Raji (cell line): Measurements from ENCODE around the gene MEDAG.

Experiments used
- POLR2A ChIP-seq: IDR thresholded peaks from 2 replicates; pipeline ENCODE4 v1.6.1; 2011; ENCODE audit warnings: low read depth, low read length, control low read depth; ENCODE audit not compliant: insufficient read depth

MEDAG gene

DNA sequence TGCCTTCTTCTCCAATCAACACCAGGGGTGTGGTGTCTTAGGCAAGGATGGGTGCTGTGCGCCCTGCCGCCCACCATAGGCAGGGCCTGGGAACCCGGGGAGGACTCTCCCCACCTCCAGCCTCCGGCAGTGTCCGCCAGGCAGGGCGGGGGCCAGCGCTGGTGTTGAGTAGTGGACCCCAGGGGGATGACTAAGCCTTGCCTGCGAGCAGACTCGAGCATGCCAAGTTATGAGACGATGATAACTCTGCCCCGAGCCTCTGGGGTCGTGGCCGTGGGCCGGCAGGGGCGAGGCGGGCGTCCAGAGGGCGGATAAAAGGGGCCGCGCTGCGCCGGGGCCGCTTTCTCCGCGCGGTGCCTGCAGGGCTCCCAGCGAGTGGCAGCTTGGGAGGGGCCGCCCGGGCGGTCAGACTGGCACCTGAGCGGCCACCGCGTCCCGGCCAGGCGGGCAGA is at the start of gene MEDAG:
Gene MEDAG, plus strand, starts transcription at position 340 of the 452 bp plus-strand sequence. CDS start 245 bp downstream, outside the sequence.
- TF ChIP-seq POLR2A, result no peak

DNA sequence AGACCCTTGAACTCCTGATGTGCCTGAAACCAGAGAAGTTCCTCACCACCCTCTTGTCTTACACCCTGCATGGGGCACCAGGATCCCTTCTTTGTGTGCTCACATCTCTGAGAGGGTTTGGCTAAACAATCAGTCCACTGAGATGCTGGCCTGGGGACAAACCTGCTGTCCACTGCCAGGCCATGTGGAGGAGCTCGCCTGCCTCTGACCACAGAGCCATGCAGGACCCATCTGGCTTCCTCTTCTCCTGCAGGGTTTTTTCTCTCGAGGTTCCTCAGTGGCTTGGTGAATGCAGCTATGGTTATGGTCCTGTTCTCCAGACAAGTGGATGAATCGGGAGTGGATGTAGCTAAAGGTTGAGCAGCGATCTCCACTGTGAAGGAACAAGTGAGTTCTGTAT is 49.1 kb upstream of the MEDAG start:
- no peak for TF ChIP-seq POLR2A

GRCh38 chr13:30857636-30858035 is 48.4 kb upstream of the MEDAG start:
- TF ChIP-seq POLR2A, result no peak

DNA sequence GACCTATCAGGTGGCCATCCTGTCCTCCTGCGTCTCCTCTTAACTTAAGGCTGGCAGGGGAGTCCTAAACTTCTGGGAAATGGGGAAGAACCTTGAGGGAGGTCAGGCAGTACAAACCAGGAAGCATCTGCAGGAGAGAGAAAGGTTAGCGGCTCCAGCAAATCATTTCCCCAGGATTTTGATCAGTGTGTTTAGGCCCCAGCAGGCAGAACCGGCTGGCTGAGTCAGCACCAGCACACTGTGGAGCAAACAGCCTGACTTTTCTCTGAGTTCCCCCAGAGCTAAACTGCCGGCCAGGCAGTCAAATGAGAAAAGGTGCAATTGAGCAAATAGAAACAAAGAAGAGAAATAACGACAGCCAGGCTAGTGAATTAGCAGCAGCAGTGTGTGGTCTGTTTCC is 46.7 kb upstream of the MEDAG start:
- no peak for TF ChIP-seq POLR2A

DNA sequence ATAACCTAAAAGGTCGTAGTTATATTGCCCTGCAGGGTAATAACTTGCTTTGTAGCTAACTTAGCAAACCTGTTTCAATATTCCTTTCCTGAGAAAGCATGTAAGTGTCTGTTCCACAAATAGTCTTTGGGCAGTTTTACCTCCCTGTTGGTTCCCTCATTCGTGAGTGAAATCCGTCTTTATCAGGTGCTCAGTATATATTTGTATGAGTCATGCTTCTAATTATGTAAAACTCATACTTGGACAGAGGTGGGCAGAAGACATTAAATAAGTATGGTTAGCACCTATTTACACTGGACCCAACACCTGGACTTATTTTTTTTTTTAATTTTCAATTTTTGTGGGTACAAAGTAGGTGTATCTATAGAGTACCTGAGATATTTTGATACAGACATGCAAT is 44.9 kb upstream of the MEDAG start:
- TF ChIP-seq POLR2A, result no peak

GRCh38 chr13:30861836-30862467 is 44.1 kb upstream of the MEDAG start:
- no peak for TF ChIP-seq POLR2A

GRCh38 chr13:30862707-30863106 is 43.4 kb upstream of the MEDAG start:
- TF ChIP-seq POLR2A, result no peak

DNA sequence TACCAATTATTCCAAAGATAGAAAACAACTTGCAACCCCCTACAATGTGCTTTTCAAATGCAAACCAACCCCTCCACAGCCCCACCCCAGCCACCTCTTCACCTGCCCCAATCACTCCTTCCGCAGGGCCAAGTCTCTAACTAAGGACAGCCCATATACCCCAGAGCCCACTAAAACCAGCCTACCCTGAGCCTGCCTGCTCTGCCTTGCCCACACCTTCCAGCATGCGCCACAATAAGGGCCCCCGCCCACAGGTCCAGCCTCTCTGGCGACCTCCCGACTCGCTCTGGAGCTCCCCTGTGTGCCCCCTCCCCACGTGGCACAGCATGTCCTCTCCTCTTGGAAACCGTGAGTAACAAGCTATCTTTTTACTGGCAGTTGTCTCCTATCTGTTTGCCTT is 42.8 kb upstream of the MEDAG start:
- TF ChIP-seq POLR2A, result no peak

DNA sequence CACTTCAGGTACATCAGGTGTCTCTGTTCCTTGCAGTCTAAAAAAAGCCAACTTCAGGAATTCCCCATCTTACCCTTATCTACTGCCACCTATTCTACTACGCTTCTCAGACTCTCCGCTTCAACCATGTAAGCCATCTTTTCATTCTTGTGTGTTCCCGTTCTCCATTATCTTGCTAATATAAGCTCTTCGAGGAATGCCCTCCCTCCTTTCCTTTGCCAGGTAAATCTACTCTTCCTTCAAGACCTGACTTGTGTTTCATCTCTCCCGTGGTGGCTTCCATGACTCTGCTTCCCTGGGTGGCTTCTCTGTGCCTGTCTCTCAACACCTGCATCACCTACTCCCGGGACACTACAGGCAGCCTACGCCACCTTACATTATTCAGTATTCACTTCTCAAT is 42.3 kb upstream of the MEDAG start:
- no peak for TF ChIP-seq POLR2A

- TF ChIP-seq POLR2A, result no peak
Measured at GRCh38 chr13:30864433-30865122, 41.5 kb upstream of the MEDAG start.

GRCh38 chr13:30865123-30866049 is 40.7 kb upstream of the MEDAG start:
- TF ChIP-seq POLR2A, result no peak

DNA sequence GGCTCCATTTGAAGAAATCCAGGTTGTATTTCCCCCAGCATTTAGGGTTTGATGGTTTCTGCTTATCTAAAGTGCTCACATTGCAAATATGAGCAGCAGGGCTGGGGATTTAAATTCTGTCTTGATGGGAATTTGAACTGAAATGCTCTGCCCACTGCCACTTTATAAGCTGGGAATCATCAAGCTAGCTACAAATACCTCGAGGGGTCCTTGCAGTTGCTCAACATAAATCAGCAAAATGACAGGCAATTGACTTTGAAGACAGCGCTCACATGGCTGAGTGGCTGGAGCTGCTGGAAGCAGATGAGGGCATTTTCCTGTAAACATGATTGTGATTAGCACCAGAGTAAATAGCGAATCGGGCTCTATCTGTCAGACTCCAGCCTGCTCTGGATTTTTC is 39.4 kb upstream of the MEDAG start:
- no peak for TF ChIP-seq POLR2A

GRCh38 chr13:30867089-30867669 is 38.9 kb upstream of the MEDAG start:
- no peak for TF ChIP-seq POLR2A

GRCh38 chr13:30868799-30869470 is 37.1 kb upstream of the MEDAG start:
- TF ChIP-seq POLR2A, result no peak

- no peak for TF ChIP-seq POLR2A
Measured at GRCh38 chr13:30869491-30869890, 36.6 kb upstream of the MEDAG start.
